ENCODE data around the gene WDR83.
A peak's percentile ranks its signal among the peaks of the same experiment; 100 is the strongest.
"Not testable (repeated sequence)": the region's sequence is repeated elsewhere in the genome, so short reads cannot be mapped to it uniquely, and the experiment has no call there.

The WDR83 gene

GRCh38 chr19:12666265-12667048, at the start of gene WDR83, which contains the start of gene MAN2B1:
Gene WDR83, plus strand, starts transcription at chr19:12666807. Its CDS starts 2,984 bp downstream, at chr19:12669791.
Gene MAN2B1, minus strand, starts transcription at chr19:12666742. Its CDS starts 41 bp downstream, at chr19:12666701.
- DNase-seq (ENCODE audit: low read depth) = peak; percentile 60

GRCh38 chr19:12617646-12618045, 49.0 kb upstream of the WDR83 start:
- no peak for DNase-seq (ENCODE audit: low read depth)

GRCh38 chr19:12621253-12622024, 45.2 kb upstream of the WDR83 start:
- DNase-seq (ENCODE audit: low read depth) = not testable (repeated sequence)

- no peak for DNase-seq (ENCODE audit: low read depth)
Observed at GRCh38 chr19:12623361-12624031, 43.1 kb upstream of the WDR83 start.

- DNase-seq (ENCODE audit: low read depth) = no peak
Observed at GRCh38 chr19:12626958-12627357, 39.6 kb upstream of the WDR83 start.

- no peak for DNase-seq (ENCODE audit: low read depth)
Observed at GRCh38 chr19:12628040-12629022, 38.3 kb upstream of the WDR83 start.

- DNase-seq (ENCODE audit: low read depth) = no peak
Observed at GRCh38 chr19:12629215-12629614, 37.4 kb upstream of the WDR83 start.

- no peak for DNase-seq (ENCODE audit: low read depth)
Observed at GRCh38 chr19:12636631-12637030, 30.0 kb upstream of the WDR83 start.

- no peak for DNase-seq (ENCODE audit: low read depth)
Observed at GRCh38 chr19:12638611-12639182, 27.9 kb upstream of the WDR83 start.

GRCh38 chr19:12639901-12640613, 26.6 kb upstream of the WDR83 start:
- peak; percentile 74 for DNase-seq (ENCODE audit: low read depth)

GRCh38 chr19:12641456-12641855, 25.2 kb upstream of the WDR83 start:
- DNase-seq (ENCODE audit: low read depth) = no peak

- no peak for DNase-seq (ENCODE audit: low read depth)
Observed at GRCh38 chr19:12642506-12642905, 24.1 kb upstream of the WDR83 start.

GRCh38 chr19:12643716-12644115, 22.9 kb upstream of the WDR83 start:
- DNase-seq (ENCODE audit: low read depth) = not testable (repeated sequence)

- DNase-seq (ENCODE audit: low read depth) = no peak
Observed at GRCh38 chr19:12646551-12646950, 20.1 kb upstream of the WDR83 start.

- no peak for DNase-seq (ENCODE audit: low read depth)
Observed at GRCh38 chr19:12647047-12647446, 19.6 kb upstream of the WDR83 start.

GRCh38 chr19:12647490-12648071, 19.0 kb upstream of the WDR83 start:
- DNase-seq (ENCODE audit: low read depth) = no peak

- DNase-seq (ENCODE audit: low read depth) = no peak
Observed at GRCh38 chr19:12648088-12648487, 18.5 kb upstream of the WDR83 start.

GRCh38 chr19:12649941-12650340, 16.7 kb upstream of the WDR83 start:
- no peak for DNase-seq (ENCODE audit: low read depth)

- no peak for DNase-seq (ENCODE audit: low read depth)
Observed at GRCh38 chr19:12652219-12652618, 14.4 kb upstream of the WDR83 start.

- DNase-seq (ENCODE audit: low read depth) = no peak
Observed at GRCh38 chr19:12655546-12655945, 11.1 kb upstream of the WDR83 start.
